CD4-positive, alpha-beta memory T cell (primary cell): ENCODE data around the gene IGSF5. TPM values are rescaled to one million over a fixed set of nuclear protein-coding genes. Genes with fewer than 3 reads are reported as not detected.

Experiments
- CTCF ChIA-PET: fragments of 350-600 bp; sonication (Branson Sonifier 250); formaldehyde crosslinking; loops from one replicate; lab custom pipeline; 2021; ENCODE audit warnings: inconsistent platforms; ENCODE audit not compliant: partially characterized antibody; lab: Charles Lee
- POLR2A ChIA-PET: fragments of 350-600 bp; sonication (Branson Sonifier 250); formaldehyde crosslinking; loops from one replicate; lab custom pipeline; 2021; ENCODE audit not compliant: partially characterized antibody; lab: Charles Lee
- DNase-seq, 5 donors: peaks; one replicate each; pipeline versions ENCODE4 v3.0.0 to v3.0.0-alpha.2; 2020 to 2022; ENCODE audit warnings: mixed read lengths in 1 of 5
- H3K27ac ChIP-seq: one replicate; pipeline ENCODE4 v1.7.0; 2013; ENCODE audit warnings: low read depth, low read length
- H3K27me3 ChIP-seq: 2 replicates; pipeline ENCODE4 v1.7.0; 2013; ENCODE audit warnings: mild to moderate bottlenecking, low read length, moderate library complexity; ENCODE audit not compliant: insufficient read depth
- H3K36me3 ChIP-seq: 2 replicates; pipeline ENCODE4 v1.7.0; 2013; ENCODE audit warnings: mild to moderate bottlenecking, low read length, moderate library complexity; ENCODE audit not compliant: insufficient read depth
- H3K4me1 ChIP-seq: 2 replicates; pipeline ENCODE4 v1.7.0; 2013; ENCODE audit warnings: mild to moderate bottlenecking, low read length, moderate library complexity; ENCODE audit not compliant: insufficient read depth
- H3K4me3 ChIP-seq, 2 donors: one replicate each; pipeline ENCODE4 v1.7.0; 2013; ENCODE audit warnings: low read length in 2 of 2, mild to moderate bottlenecking in 1 of 2
- H3K9me3 ChIP-seq, 2 donors: one replicate each; pipeline ENCODE4 v1.7.0; 2013; ENCODE audit warnings: low read length in 2 of 2, control low read depth in 1 of 2; ENCODE audit not compliant: control insufficient read depth in 1 of 2
- H3K27ac Mint-ChIP-seq, 7 donors: one replicate each; pipeline ENCODE4 v1.8.0; 2020 to 2021; ENCODE audit warnings: mixed read lengths in 7 of 7, mild to moderate bottlenecking in 6 of 7, inconsistent platforms in 3 of 7, moderate library complexity in 3 of 7
- H3K27me3 Mint-ChIP-seq, 2 donors: one replicate each; pipeline ENCODE4 v1.8.0; 2020 to 2021; ENCODE audit warnings: mixed read lengths in 2 of 2
- H3K36me3 Mint-ChIP-seq, 2 donors: one replicate each; pipeline ENCODE4 v1.8.0; 2020 to 2021; ENCODE audit warnings: mixed read lengths in 2 of 2, inconsistent platforms in 1 of 2, mild to moderate bottlenecking in 1 of 2
- H3K4me1 Mint-ChIP-seq, 4 donors: one replicate each; pipeline ENCODE4 v1.8.0; 2020 to 2021; ENCODE audit warnings: mixed read lengths in 4 of 4, mild to moderate bottlenecking in 1 of 4
- H3K4me3 Mint-ChIP-seq, 8 donors: one replicate each; pipeline ENCODE4 v1.8.0; 2020 to 2021; ENCODE audit warnings: mixed read lengths in 8 of 8, mild to moderate bottlenecking in 7 of 8, moderate library complexity in 6 of 8, inconsistent platforms in 3 of 8
- H3K9me3 Mint-ChIP-seq, 8 donors: one replicate each; pipeline ENCODE4 v1.8.0; 2020 to 2021; ENCODE audit warnings: mixed read lengths in 8 of 8, mild to moderate bottlenecking in 5 of 8, inconsistent platforms in 3 of 8, moderate library complexity in 1 of 8
- intact Hi-C: fragments of 100-400 bp; cut with micrococcal nuclease; formaldehyde crosslinking; loops from one replicate; pipeline ENCODE4 v1.15.1; 2023
- polyA plus RNA-seq, 2 donors: library from polyadenylated mRNA; unstranded; fragments of 300-500 nt; fragmentation: Illumina TruSeq; gene quantifications; one replicate each; pipeline ENCODE4 v1.2.3, GENCODE V29; 2021
- total RNA-seq, 2 experiments: library from RNA; stranded (reverse); gene quantifications; one replicate each; pipeline ENCODE4 v1.2.3, GENCODE V29; 2021

The IGSF5 gene
- total and polyA plus RNA-seq, 4 experiments from 2014 or later: not detected

DNA sequence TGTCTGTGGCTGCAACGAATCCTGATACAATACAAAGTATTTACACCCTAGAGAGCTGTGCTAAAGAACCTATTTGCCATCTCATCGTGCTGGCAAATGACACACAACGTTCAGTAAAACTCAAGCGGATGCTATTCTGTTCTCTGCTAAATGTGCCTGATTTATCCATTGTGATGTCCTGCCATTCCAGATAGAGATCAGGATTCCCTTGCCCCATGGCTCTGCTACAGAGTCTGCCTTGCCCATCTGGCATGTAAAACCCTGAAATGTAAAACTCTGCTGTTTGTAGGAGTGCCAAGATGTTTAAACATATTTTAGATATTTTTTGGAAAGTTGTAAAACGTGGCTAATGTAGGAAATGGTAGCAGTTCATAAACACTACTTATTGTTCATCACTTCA lies 20.0 kb upstream of the IGSF5 start:
- no peaks in the 10 kb centered on the region for H3K36me3 Mint-ChIP-seq
- H3K27me3 ChIP-seq: no peaks in the 10 kb centered on the region
- H3K36me3 ChIP-seq: no peaks in the 10 kb centered on the region
- no peaks in the 10 kb centered on the region for H3K4me1 ChIP-seq
- H3K9me3 ChIP-seq: no peaks in the 10 kb centered on the region
- CTCF ChIA-PET: no interaction called here
- intact Hi-C loops: no loop called here
- no peak overlapping the region for H3K27ac Mint-ChIP-seq
- H3K4me1 Mint-ChIP-seq: no peaks in the 10 kb centered on the region
- peaks cover 0 to 7% (median 2%) of the 10 kb centered on the region in 8 donors for H3K9me3 Mint-ChIP-seq
- H3K27me3 Mint-ChIP-seq: peaks cover 2% of the 10 kb centered on the region in 2 donors
- POLR2A ChIA-PET: no interaction called here
- H3K4me3 Mint-ChIP-seq: no peak overlapping the region
- DNase-seq: no peak
- no peak overlapping the region for H3K27ac ChIP-seq
- no peak overlapping the region for H3K4me3 ChIP-seq

- no peaks in the 10 kb centered on the region for H3K4me1 Mint-ChIP-seq
- intact Hi-C loops: no loop called here
- Histone ChIP-seq H3K36me3 (no peaks in the 10 kb centered on the region), H3K4me1 (no peaks in the 10 kb centered on the region), H3K27me3 (no peaks in the 10 kb centered on the region), H3K27ac (no peak overlapping the region), H3K4me3 (no peak overlapping the region), H3K9me3 (no peaks in the 10 kb centered on the region)
- DNase-seq: no peak
- no peaks in the 10 kb centered on the region for H3K36me3 Mint-ChIP-seq
- POLR2A ChIA-PET: no interaction called here
- peaks cover 0 to 2% of the 10 kb centered on the region in 2 donors for H3K27me3 Mint-ChIP-seq
- peaks cover 0 to 7% (median 2%) of the 10 kb centered on the region in 8 donors for H3K9me3 Mint-ChIP-seq
- CTCF ChIA-PET: interaction anchor here (1.1 kb wide), 1 partner anchor 13 kb away, joined by 3 read pairs; no protein-coding TSS in a partner anchor
- H3K4me3 Mint-ChIP-seq: no peak overlapping the region
- no peak overlapping the region for H3K27ac Mint-ChIP-seq
These were observed 18.9 kb upstream of the IGSF5 start for GRCh38 chr21:39726133-39726532.

GRCh38 chr21:39727401-39728120 lies 17.4 kb upstream of the IGSF5 start:
- CTCF ChIA-PET: no interaction called here
- no peak for DNase-seq
- H3K27ac ChIP-seq: no peak overlapping the region
- H3K36me3 Mint-ChIP-seq: no peaks in the 10 kb centered on the region
- intact Hi-C loops: no loop called here
- no peak overlapping the region for H3K27ac Mint-ChIP-seq
- H3K36me3 ChIP-seq: no peaks in the 10 kb centered on the region
- peaks cover 0 to 7% (median 0%) of the 10 kb centered on the region in 8 donors for H3K9me3 Mint-ChIP-seq
- no peaks in the 10 kb centered on the region for H3K27me3 ChIP-seq
- H3K4me3 Mint-ChIP-seq: no peak overlapping the region
- no peaks in the 10 kb centered on the region for H3K9me3 ChIP-seq
- no peaks in the 10 kb centered on the region for H3K4me1 Mint-ChIP-seq
- H3K4me3 ChIP-seq: no peak overlapping the region
- no peaks in the 10 kb centered on the region for H3K27me3 Mint-ChIP-seq
- H3K4me1 ChIP-seq: no peaks in the 10 kb centered on the region
- POLR2A ChIA-PET: no interaction called here

GRCh38 chr21:39728341-39728740 lies 16.6 kb upstream of the IGSF5 start:
- no peaks in the 10 kb centered on the region for H3K9me3 ChIP-seq
- no peaks in the 10 kb centered on the region for H3K36me3 Mint-ChIP-seq
- H3K27me3 ChIP-seq: no peaks in the 10 kb centered on the region
- no peak overlapping the region for H3K4me3 Mint-ChIP-seq
- intact Hi-C loops: no loop called here
- CTCF ChIA-PET: no interaction called here
- H3K27me3 Mint-ChIP-seq: no peaks in the 10 kb centered on the region
- POLR2A ChIA-PET: no interaction called here
- no peaks in the 10 kb centered on the region for H3K4me1 Mint-ChIP-seq
- no peak overlapping the region for H3K27ac ChIP-seq
- H3K36me3 ChIP-seq: no peaks in the 10 kb centered on the region
- no peak overlapping the region for H3K27ac Mint-ChIP-seq
- DNase-seq: no peak
- H3K4me1 ChIP-seq: no peaks in the 10 kb centered on the region
- H3K4me3 ChIP-seq: no peak overlapping the region
- peaks cover 0 to 7% (median 0%) of the 10 kb centered on the region in 8 donors for H3K9me3 Mint-ChIP-seq

DNA sequence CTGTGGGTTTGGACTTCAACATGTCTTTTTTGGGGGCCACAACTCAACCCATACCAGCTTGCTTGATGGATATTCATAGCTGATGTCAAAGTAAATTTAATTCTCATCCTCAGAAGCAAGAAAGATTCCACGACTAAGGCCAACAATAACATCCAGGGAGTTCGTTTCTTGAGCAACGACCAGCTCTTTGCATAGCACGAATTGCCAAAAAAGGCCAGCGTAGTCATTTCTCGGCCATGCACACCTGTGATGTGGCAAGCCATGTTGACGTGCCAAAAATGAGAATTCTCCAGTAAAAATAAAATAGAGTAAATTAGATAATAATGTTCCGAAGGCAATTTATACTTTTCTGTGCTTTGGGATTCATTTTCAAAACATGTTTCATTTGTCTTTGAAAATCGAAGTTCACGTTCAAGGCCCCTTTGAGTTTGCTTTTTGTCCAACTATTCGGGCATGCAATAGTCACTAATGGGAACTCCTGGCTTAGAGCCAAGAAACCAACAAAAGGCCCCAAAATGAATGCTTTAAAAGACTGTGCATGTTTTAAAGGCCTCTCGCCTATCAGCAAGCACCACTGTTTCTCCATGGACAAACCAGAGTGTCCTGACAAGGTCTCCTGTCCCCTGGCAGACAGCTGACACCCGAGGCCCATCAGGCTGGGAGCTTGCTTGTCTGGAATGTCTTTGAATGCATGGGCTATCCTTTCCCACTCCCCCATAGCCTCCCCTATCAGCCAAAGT lies 14.4 kb upstream of the IGSF5 start:
- Mint-ChIP-seq H3K4me3 (no peak overlapping the region), H3K36me3 (no peaks in the 10 kb centered on the region), H3K27ac (no peak overlapping the region), H3K27me3 (peaks cover 0 to 3% of the 10 kb centered on the region in 2 donors), H3K9me3 (peaks cover 0 to 4% (median under 1%) of the 10 kb centered on the region in 8 donors), H3K4me1 (no peaks in the 10 kb centered on the region)
- CTCF ChIA-PET: no interaction called here
- no peak overlapping the region for H3K4me3 ChIP-seq
- POLR2A ChIA-PET: no interaction called here
- intact Hi-C loops: no loop called here
- H3K4me1 ChIP-seq: no peaks in the 10 kb centered on the region
- no peak overlapping the region for H3K27ac ChIP-seq
- H3K9me3 ChIP-seq: no peaks in the 10 kb centered on the region
- H3K27me3 ChIP-seq: no peaks in the 10 kb centered on the region
- H3K36me3 ChIP-seq: no peaks in the 10 kb centered on the region
- DNase-seq: no peak

GRCh38 chr21:39736716-39737115 lies 8.3 kb upstream of the IGSF5 start:
- H3K4me1 ChIP-seq: no peaks in the 10 kb centered on the region
- no peaks in the 10 kb centered on the region for H3K4me1 Mint-ChIP-seq
- H3K27me3 Mint-ChIP-seq: peaks cover 1 to 3% of the 10 kb centered on the region in 2 donors
- POLR2A ChIA-PET: no interaction called here
- no peaks in the 10 kb centered on the region for H3K36me3 Mint-ChIP-seq
- H3K27ac Mint-ChIP-seq: no peak overlapping the region
- no peak for DNase-seq
- H3K4me3 Mint-ChIP-seq: no peak overlapping the region
- H3K36me3 ChIP-seq: no peaks in the 10 kb centered on the region
- CTCF ChIA-PET: no interaction called here
- no peaks in the 10 kb centered on the region for H3K9me3 ChIP-seq
- peaks cover 0 to 3% (median 0%) of the 10 kb centered on the region in 8 donors for H3K9me3 Mint-ChIP-seq
- intact Hi-C loops: no loop called here
- no peaks in the 10 kb centered on the region for H3K27me3 ChIP-seq
- H3K27ac ChIP-seq: no peak overlapping the region
- no peak overlapping the region for H3K4me3 ChIP-seq

- Histone ChIP-seq H3K4me1 (no peaks in the 10 kb centered on the region), H3K36me3 (no peaks in the 10 kb centered on the region), H3K27ac (no peak overlapping the region), H3K4me3 (no peak overlapping the region), H3K9me3 (no peaks in the 10 kb centered on the region), H3K27me3 (no peaks in the 10 kb centered on the region)
- Mint-ChIP-seq H3K4me1 (no peaks in the 10 kb centered on the region), H3K9me3 (peaks cover 0 to 3% (median 0%) of the 10 kb centered on the region in 8 donors), H3K4me3 (no peak overlapping the region), H3K27me3 (peaks cover 1 to 3% of the 10 kb centered on the region in 2 donors), H3K27ac (no peak overlapping the region), H3K36me3 (no peaks in the 10 kb centered on the region)
- DNase-seq: no peak
- intact Hi-C loops: no loop called here
- ChIA-PET CTCF (no interaction called here), POLR2A (no interaction called here)
These were observed 7.5 kb upstream of the IGSF5 start for GRCh38 chr21:39737376-39738000.
